Tibial nerve (tissue), 4 donors: ENCODE measurements around the gene RBAK. TPM values are rescaled to one million over a fixed set of nuclear protein-coding genes. Genes with fewer than 3 reads are reported as not detected.

Experiments used
- DNase-seq, 2 donors: peaks; one replicate each; pipeline ENCODE4 v3.0.0-alpha.2; 2019; ENCODE audit warnings: low spot score in 2 of 2
- H3K27ac ChIP-seq, 4 donors: fragments of 200-600 bp; sonication (generic) in 3 of 4; one replicate each; pipeline ENCODE4 v1.5.1; 2017 to 2019; ENCODE audit warnings: mild to moderate bottlenecking in 1 of 4
- H3K27me3 ChIP-seq, 2 donors: fragments of 200-600 bp; sonication (generic) in 1 of 2; one replicate each; pipeline versions ENCODE4 v1.5.1 to v1.6.0; 2017 to 2019
- H3K36me3 ChIP-seq, 3 donors: fragments of 200-600 bp; sonication (generic); one replicate each; pipeline ENCODE4 v1.5.1; 2018 to 2019
- H3K4me1 ChIP-seq, 4 donors: fragments of 200-600 bp; sonication (generic) in 3 of 4; one replicate each; pipeline ENCODE4 v1.5.1; 2017 to 2019
- H3K4me3 ChIP-seq, 4 donors: fragments of 200-600 bp; sonication (generic) in 3 of 4; one replicate each; pipeline ENCODE4 v1.5.1; 2017 to 2019; ENCODE audit warnings: mild to moderate bottlenecking in 1 of 4, moderate library complexity in 1 of 4
- H3K9me3 ChIP-seq, 4 donors: fragments of 200-600 bp; sonication (generic) in 3 of 4; one replicate each; pipeline ENCODE4 v1.5.1; 2017 to 2019
- CTCF ChIP-seq, 5 experiments: fragments of 200-600 bp in 3 of 5; fragments of 450-650 bp in 2 of 5; sonication (generic) in 3 of 5; IDR thresholded peaks; one replicate each; pipeline ENCODE4 v1.5.1; 2016 to 2019; ENCODE audit warnings: antibody characterized with exemption in 5 of 5, mild to moderate bottlenecking in 3 of 5, moderate library complexity in 2 of 5
- EP300 ChIP-seq, 2 donors: sonication (generic); formaldehyde crosslinking; IDR thresholded peaks; one replicate each; pipeline ENCODE4 v1.6.1; 2017; ENCODE audit warnings: antibody characterized with exemption in 2 of 2, mild to moderate bottlenecking in 1 of 2
- POLR2A ChIP-seq, 2 donors: fragments of 450-650 bp; IDR thresholded peaks; one replicate each; pipeline ENCODE4 v1.6.1; 2017; ENCODE audit warnings: antibody characterized with exemption in 2 of 2, mild to moderate bottlenecking in 2 of 2, moderate library complexity in 2 of 2
- WGBS, 2 donors: methylation state at CpG; one replicate each; pipeline ENCODE4 v1.1.5; 2018; 5-methylcytosine and 5-hydroxymethylcytosine counted together
- total RNA-seq, 4 donors: library from RNA; depleted of rRNA; stranded (reverse); fragments of >200 nt; gene quantifications; one replicate each; pipeline ENCODE4 v1.1.0, GENCODE V29; 2016

Gene RBAK
- 10 to 100 TPM in 1 of 4 donors, 1 to 10 TPM in 3; 7.5 to 11.3 (median 9.0) TPM for total RNA-seq

GRCh38 chr7:5045558-5046396 is at the start of gene RBAK:
RBAK (plus strand) TSS chr7:5045860; CDS start chr7:5048077, 2,217 bp downstream.
- H3K36me3 ChIP-seq: peaks cover 0 to 28% (median 3%) of the 10 kb centered on the region in 3 donors
- peak in 1 of 2 donors; percentile 34 for TF ChIP-seq POLR2A (IDR thresholded peaks at IDR 0.05)
- peak in 1 of 2 donors; percentile 78 for TF ChIP-seq EP300 (IDR thresholded peaks at IDR 0.05)
- peak in 2 of 5 experiments; percentile 16 to 24 for TF ChIP-seq CTCF (IDR thresholded peaks at IDR 0.05)
- 1 to 3% methylated on average over 23 to 27 of the region's 69 CpGs for WGBS, 2 donors

GRCh38 chr7:4996696-4997222 is 48.9 kb upstream of the RBAK start:
- Histone ChIP-seq H3K27me3 (no peaks in the 10 kb centered on the region), H3K36me3 (peaks cover 0 to 86% (median 0%) of the 10 kb centered on the region in 3 donors), H3K9me3 (no peaks in the 10 kb centered on the region), H3K4me3 (no peak overlapping the region), H3K4me1 (no peaks in the 10 kb centered on the region), H3K27ac (no peak overlapping the region)
- 87 to 95% methylated on average over 7 of the region's 7 CpGs for WGBS, 2 donors
- DNase-seq: no peak
- TF ChIP-seq POLR2A (IDR thresholded peaks at IDR 0.05): no peak
- TF ChIP-seq EP300 (IDR thresholded peaks at IDR 0.05): no peak
- no peak for TF ChIP-seq CTCF (IDR thresholded peaks at IDR 0.05)

More at GRCh38 chr7:5045558-5046396, at the start of gene RBAK:
- Histone ChIP-seq H3K27ac (peak within 1 kb of the TSS in 3 of 4 donors; percentile 51 to 88 (median 86)), H3K4me1 (peaks cover 0 to 7% (median 5%) of the 10 kb centered on the region in 4 donors), H3K9me3 (peaks cover 0 to 6% (median 2%) of the 10 kb centered on the region in 4 donors), H3K4me3 (peak within 1 kb of the TSS; percentile 77 to 92 (median 86)), H3K27me3 (no peaks in the 10 kb centered on the region)
- DNase-seq: peak; percentile 71 to 75

- WGBS, 2 donors: 74 to 86% methylated on average over 3 of the region's 3 CpGs
- no peaks in the 10 kb centered on the region for H3K9me3 ChIP-seq
- H3K36me3 ChIP-seq: peaks cover 0 to 82% (median 0%) of the 10 kb centered on the region in 3 donors
- H3K27ac ChIP-seq: no peak overlapping the region
- H3K4me3 ChIP-seq: no peak overlapping the region
- no peak for TF ChIP-seq POLR2A (IDR thresholded peaks at IDR 0.05)
- DNase-seq: no peak
- H3K4me1 ChIP-seq: no peaks in the 10 kb centered on the region
- no peaks in the 10 kb centered on the region for H3K27me3 ChIP-seq
These were observed 47.4 kb upstream of the RBAK start for GRCh38 chr7:4998244-4998643.

- peaks cover 0 to 75% (median 0%) of the 10 kb centered on the region in 3 donors for H3K36me3 ChIP-seq
- WGBS, 2 donors: 85 to 92% methylated on average over 7 of the region's 7 CpGs
These were observed 46.8 kb upstream of the RBAK start for GRCh38 chr7:4998910-4999309.

More at GRCh38 chr7:4998910-4999309, 46.8 kb upstream of the RBAK start:
- Histone ChIP-seq H3K4me3 (no peak overlapping the region), H3K4me1 (no peaks in the 10 kb centered on the region), H3K9me3 (no peaks in the 10 kb centered on the region), H3K27ac (no peak overlapping the region), H3K27me3 (no peaks in the 10 kb centered on the region)
- DNase-seq: no peak
- no peak for TF ChIP-seq EP300 (IDR thresholded peaks at IDR 0.05)
- TF ChIP-seq POLR2A (IDR thresholded peaks at IDR 0.05): no peak
- no peak for TF ChIP-seq CTCF (IDR thresholded peaks at IDR 0.05)
